Measurements from ENCODE around the gene C11orf54.
A peak's percentile ranks its signal among the peaks of the same experiment; 100 is the strongest.
"Not testable (repeated sequence)": the region's sequence is repeated elsewhere in the genome, so short reads cannot be mapped to it uniquely, and the experiment has no call there.

C11orf54 gene

DNA sequence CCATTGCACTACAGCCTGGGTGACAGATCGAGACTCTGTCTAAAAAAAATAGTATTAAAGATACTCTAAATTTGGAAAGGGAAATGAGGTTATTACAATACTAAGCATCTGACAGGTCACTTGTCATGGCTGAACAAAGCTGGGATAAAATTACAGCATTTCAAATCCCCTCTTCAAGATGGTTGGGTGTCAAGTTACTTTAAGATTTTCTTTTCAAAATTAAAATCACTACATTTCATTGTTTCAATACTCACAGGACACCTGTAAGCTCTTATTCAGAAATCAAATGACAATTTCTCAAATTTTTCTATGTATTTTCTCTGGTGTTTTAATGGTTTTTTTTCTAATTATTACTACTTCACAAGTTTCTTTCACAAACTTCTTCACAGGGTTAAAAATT, 5.8 kb upstream of the C11orf54 start:
- DNase-seq: no peak

DNA sequence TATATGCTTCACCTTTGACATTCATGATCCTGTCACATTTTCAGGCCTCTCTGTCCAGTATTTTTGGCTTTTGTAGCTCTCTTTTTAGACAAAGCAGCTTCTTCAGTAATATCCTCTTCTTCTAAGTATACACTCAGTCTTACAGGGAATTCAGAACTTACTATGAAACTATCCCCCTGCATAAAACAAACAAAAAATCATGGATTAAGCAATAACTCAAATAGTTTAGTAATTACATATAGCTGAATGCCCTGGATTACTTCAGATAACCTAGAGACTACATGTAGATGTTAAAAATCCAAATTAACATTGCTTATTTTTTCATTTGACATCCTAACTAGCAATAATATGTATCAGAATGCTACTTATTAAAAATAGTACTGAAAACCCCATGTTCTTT, 5.3 kb upstream of the C11orf54 start:
- DNase-seq: no peak

DNA sequence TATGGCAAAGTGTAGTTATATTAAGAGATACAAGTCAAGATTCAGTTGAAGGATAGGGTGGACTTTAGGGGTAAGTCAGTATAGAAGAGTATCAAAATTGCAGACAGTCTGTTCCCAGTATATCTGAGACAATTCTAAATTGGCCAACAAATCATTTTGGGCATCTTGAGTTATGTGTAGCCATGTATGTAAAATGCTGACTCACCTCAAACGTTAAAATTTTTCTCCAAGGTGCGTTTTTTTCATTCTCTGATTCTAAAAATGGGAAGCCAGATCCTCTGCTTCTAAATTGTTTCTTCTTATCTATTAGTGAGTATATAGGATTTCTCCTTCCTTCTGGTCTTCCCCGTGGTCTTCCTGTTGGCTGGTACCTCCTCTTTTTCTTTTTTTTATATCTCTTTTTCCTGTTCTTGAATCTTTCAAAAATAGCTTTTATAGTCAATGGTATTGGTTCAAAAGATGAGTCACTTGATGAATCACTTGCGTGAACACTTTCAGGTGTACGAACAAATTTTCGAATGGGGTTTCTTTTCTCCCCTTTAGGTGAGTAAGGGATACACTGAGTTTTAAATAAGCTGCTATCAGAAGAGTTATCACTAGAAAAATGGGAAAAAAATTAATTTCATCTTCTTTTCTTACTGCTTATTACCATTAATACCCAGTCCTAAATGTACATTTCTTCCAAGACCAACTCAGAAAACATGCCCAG, 3.4 kb upstream of the C11orf54 start:
- DNase-seq: peak; percentile 30

DNA sequence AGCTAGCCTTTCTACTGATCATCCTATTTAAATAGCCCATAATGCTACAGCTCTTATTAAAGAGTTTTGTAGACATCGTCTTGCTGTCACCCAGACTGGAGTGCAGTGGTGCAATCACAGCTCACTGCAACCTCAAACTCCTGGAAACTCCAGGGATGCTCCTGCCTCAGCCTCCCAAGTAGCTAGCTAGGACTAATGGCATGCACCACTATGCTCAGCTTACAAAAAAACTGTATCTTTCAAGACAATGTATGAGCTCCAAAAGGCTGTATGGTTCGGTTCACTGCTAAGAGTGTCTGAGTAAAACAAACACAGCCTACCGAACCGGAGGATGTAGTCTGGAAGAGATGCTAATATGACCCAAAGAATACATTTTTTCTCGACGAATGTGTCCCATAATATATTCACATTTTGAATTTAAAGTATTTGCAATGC, 2.8 kb upstream of the C11orf54 start:
- DNase-seq: no peak

DNA sequence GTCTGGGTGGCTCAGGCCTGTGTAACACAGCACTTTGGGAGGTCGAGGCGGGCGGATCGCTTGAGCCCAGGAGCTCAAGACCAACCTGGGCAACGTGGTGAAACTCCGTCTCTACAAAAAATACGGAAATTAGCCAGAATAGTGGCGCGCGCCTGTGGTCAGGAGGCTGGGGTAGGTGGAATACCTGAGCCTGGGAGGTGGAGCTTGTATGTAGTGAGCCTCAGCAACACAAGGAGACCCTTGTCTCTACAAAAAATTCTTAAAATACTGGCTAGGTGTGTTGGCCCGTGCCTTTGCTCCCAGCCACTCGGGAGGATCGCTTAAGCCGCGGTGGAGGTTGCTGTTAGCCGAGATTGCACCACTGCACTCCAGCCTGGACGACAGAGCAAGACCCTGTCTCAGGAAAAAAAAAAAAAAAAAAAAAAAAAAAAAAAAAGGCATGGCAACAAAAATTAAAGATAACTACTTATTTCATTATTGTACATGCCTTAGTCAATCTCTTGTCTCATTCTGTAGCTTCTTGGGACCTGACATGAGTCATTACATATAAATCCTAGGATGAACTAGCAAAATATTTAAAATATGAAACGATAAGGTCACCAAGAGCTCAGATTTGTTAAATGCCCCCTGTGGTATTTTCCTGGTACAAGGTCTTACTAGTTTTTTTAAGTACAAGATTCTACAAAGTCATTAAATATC, 1.3 kb upstream of the C11orf54 start:
- DNase-seq: peak; percentile 51

DNA sequence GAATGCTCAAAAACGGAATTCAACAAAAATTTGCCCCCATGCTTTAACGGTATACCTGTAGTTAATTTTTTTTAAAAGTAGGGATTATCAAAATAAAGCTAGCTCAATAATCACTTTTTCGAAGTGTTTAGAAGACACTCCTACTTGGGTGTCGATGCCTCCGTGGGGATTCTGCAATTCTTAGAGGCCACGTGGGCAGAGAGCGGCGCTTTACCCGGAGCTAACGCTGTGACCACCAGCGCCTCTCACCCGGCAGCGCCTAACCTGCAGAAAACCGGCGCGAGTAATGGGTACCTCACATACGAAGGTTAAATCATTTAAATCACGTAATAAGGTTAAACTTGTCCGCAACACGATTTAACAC, 760 bp upstream of the C11orf54 start:
- DNase-seq: peak; percentile 67

DNA sequence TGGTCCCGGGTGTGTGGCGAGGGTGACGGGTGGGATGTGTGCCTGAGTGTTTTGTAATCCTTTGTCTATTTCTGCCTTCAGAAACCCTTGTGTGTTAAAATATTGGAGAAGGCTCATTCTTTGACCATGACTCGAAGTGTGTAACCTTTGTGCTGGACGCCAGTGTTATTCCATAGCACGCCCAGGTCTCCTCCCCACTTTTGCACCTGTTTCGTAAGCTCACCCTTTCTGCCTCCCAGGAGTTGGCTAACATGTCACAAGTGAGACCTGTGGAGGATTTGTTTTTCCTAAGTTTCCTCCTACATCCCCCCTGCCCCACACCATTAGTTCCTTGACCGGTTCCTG, 382 bp downstream of the C11orf54 start:
- DNase-seq: no peak

DNA sequence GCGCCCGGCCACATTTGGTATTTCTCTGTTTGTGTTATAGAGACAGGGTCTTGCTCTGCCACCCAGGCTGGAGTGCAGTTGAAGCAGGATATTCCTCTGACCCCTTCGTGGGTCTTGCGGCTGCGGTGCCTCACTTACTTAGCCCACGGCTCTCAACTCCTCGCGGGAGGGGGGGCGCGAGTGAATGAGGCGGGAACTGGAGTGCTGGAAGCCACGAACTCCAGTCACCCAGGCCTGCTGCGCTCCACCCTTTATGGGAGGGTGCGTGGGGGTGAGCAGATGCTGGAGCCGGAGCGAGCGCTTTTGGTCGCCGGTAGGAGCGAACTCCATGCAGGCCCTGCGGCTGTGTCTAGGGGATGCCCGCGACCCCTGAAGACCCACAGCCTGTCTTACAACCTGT, 1.8 kb downstream of the C11orf54 start:
- no peak for DNase-seq

DNA sequence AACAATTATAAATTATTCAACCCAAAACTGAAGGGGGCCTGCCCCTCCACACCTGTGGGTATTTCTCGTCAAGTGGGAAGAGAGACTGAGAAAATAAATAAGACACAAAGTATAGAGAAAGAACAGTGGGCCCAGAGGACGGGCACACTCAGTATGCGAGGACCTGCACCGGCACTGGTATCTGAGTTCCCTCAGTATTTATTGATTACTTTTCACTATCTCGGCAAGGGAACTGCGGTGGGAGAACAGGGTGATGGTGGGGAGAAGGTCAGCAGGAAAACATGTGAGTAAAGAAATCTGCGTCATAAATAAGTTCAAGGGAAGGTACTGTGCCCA, 3.2 kb downstream of the C11orf54 start:
- DNase-seq: no peak

DNA sequence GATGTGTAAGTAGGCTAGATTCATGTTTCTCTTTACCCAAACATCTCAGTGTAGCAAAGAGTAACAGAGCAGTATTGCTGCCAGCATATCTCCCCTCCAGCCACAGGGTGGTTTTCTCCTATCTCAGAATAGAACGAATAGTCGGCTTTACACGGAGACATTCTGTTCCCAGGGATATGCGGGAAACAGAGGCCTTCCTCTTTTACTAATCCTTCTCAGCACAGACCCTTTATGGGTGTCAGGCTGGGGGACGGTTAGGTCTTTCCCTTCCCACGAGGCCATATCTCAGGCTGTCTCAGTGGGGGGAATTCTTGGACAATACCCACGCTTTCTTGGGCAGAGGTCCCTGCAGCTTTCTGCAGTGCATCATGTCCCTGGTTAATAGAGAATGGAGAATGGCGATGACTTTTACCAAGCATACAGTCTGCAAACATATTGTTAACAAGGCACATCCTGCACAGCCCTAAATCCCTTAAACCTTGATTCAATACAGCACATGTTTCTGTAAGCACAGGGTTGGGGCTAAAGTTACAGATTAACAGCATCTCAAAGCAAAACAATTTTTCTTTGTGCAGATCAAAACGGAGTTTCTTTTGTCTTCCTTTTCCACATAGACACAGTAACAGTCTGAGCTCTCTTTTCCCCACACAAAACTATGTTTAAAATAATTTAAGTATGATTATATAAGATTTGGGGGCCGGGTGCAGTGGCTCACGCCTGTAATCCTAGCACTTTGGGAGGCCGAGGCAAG, 3.7 kb downstream of the C11orf54 start:
- DNase-seq: not testable (repeated sequence)

DNA sequence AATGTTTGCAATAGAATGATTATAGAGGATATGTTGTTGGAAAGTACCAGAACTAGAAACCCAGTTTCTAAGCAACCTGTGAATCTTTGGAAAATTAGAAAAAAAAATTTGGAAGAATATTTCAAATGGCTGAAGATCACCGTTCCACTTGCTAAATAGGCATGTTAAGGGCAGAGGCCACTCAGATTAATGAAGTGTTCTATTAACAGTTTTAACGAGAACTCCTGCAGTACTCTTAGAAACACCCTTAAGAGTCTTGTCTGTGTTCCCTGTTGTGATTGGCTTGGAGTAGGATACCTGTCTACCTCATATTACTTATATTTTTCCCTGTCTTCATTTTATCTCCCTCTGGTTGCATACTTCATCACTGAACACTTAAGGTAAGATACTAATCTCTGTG, 4.6 kb downstream of the C11orf54 start:
- no peak for DNase-seq

DNA sequence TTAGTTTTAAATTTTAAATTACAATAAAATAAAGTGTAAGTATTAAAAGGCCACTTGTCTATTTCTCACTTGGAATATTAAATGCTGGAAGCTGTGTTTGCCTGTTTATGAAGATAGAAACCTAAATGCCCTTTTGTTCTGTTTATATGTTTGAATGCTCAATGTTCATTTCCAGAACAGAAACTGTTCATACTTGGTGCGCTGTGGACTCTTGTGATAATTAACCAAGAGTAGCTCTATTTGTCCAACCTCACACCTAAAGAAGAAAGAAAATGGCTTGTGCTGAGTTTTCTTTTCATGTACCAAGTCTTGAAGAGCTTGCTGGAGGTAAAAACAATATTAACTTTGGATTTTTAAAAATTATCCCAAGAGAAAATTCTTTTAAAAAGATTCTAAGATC, 5.7 kb downstream of the C11orf54 start:
- no peak for DNase-seq

DNA sequence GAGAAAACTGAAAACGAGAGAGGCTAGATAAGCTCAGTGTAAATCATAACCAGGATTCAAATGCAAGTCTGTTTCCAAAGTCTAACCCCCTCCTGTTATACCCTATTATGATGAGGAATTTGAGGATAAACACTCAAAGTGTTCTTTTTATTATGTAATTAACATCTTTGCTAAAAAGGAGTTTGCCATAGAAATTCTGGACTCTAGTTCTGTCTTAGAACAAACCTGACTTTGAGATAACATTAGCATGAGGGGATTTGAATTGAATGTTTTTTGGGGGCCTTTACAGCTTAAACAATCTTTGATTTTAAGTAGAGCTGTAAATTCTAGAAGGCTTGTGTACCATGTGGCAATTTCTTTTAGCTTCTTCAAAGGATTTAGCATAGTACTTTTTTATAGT, 9.5 kb downstream of the C11orf54 start:
- no peak for DNase-seq

DNA sequence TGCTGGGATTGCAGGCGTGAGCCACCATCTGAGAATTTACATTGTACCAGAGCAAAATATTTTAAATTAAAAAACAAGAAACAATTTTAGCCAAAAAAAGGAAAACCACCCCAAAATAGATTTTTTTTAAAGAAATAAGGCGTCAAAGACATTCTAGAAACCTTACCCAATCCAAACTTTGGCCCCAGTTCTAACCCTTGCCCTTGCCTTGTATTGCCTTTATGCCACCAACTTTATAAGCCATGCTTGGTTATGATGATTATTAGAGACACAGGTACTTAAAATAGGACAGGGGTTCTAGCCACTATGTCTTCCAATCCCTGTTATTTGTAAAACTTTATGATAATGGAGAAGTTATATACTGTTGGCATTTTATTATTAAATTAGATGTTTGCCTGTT, 11.8 kb downstream of the C11orf54 start:
- DNase-seq: no peak

DNA sequence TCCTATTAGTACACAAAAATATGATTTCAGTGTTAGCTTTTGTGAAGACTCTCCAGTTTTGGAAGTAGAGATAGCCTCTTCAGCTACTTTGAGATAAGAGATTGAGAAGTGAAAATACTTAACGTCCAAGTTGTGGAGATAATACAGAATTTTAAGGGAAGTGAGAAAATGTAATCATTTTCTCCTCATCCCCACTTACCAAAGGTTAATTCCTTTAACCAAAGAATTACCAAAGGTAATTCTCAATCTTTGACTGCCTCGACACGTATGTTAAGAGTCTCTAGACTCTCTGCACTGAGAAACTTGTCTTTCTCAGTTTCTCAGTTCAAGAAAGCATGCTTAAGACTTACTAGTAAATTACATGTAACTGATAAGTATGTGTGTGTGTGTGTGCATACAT, 15.3 kb downstream of the C11orf54 start:
- no peak for DNase-seq

DNA sequence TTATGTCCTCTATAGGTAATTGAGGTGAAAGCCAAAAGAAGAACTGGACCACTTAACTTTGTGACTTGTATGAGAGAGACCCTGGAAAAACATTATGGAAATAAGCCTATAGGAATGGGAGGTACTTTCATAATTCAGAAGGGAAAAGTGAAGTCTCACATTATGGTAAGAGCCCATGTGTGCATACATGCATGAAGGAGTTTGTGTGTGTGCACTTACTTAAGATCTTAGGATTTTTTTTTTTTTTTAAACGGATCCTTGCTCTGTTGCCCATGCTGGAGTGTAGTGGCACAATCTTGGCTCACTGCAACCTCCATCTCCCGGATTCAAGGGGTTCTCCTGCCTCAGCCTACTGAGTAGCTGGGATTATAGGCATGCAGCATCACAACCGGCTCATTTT, 15.8 kb downstream of the C11orf54 start:
- DNase-seq: no peak

DNA sequence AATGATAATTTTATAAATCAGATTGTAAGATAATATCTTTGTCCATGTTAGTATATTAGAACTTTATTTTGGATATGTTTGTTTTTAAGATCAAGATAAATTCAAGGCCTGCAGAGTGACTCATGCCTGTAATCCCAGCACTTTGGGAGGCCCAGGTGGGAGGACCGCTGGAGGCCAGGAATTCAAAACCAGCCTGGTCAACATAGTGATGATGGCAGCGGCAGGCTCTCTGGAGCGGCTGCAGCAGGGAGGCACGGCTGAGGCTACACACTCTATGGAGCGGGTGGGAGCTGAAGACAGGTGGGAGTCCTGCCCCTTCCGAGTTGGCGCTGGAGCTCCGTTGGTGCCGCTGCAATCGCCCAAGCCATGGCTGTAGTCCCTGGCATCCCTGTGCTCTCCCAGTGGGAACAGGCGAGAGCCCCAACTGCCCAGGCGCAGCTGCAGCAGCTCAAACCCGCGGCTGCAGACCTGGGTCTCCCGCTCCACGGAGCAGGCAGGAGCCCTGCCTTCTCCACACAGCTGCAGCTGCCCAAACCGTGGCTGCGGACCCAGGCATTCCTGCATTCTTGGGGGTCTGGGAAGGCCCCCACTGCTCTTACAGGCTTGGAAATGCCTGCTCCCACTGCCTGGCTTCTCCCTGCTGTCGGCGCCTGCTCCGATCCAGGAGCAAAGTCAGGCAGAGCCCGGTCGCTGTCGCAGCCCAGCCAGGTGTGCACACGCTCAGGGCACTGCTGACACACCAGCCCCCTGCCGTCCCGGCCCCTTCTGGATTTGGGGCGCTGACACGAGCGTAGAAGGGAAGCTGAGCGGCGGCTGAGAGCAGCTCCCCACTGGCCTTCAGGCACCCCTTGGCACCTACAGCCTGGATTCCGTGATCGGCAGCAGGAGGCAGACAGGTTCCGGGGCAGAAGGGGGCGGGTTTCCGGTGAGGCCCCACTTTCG, 16.7 kb downstream of the C11orf54 start:
- DNase-seq: no peak

DNA sequence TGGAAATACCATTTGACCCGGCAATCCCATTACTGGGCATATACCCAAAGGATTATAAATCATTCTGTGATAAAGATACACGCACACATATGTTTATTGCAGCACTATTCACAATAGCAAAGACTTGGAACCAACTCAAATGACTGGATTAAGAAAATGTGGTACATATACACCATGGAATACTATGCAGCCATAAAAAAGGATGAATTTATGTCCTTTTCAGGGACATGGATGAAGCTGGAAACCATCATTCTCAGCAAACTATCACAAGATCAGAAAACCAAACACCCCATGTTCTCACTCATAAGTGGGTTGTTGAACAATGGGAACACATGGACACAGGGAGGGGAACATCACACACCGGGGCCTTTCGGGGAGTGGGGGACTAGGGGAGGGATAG, 17.7 kb downstream of the C11orf54 start:
- not testable (repeated sequence) for DNase-seq

DNA sequence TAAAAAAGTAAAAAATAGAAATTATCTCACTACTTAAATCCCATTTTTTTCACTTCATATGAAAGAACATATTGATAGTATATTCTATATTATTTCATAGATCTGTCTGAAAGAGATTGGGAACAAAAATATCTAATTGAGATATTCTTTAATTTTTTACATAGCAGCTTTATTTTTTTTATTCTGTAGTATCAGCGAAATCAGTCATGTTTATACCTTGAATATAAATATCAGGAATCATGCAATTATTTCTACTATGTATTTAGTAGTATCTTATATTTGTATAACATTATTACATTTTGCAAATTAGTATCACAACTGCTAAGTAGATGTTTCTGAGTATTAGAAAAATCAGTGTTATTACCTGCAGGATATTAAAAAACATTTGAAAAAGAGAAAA, 20.4 kb downstream of the C11orf54 start:
- no peak for DNase-seq

DNA sequence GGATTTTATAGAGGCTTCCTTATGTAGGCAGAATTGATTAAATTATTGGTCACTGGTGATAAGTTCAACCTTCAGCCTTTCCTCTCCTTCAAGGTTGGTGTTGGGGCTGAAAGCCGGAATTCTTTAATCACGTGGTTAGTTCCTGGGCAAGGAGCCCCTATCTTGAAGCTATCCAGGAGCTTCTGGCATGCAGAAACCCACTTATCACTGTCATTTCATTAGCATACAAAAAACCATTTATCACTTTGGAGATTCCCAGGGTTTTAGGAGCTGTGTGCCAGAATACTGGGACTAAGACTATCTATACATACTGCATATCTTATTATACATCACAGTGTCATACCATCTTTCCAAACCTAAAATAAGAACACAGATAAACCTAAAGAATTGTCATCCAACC, 24.1 kb downstream of the C11orf54 start:
- no peak for DNase-seq

DNA sequence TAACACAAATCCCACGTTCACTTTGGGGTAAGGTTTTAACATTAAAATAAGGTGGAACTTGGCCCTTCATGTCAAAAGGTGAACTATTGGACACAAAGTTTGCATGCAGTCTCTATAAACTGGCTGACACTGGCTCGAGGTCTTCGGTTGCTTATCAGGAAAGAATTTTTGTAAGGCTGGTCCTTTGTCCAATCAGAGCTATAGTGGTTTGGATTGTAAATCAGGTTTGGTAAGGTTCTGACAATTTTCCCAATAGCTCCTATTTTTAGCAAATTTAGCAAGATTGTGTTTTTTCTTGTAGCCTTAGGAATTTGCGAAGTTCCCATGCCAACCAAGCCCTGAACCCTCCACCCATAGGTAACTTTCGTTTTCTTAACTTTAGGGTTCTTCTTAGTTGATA, 25.0 kb downstream of the C11orf54 start:
- no peak for DNase-seq

DNA sequence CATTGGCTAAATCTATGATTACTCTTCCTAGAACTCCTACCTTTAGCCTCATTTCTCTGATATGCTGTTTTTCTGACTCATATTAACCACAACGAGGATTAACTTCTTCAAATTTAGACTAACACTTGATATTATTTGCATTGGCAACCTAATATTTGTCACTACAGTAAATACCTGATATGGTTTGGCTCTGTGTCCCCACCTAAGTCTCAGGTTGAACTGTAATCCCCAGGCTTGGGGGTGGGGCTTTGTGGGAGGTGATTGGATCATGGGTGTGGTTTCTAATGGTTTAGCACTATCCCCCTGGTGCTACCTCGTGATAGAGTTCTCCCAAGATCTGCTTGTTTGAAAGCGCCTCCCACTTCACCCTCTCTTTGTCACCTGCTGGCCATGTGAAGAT, 25.5 kb downstream of the C11orf54 start:
- no peak for DNase-seq

DNA sequence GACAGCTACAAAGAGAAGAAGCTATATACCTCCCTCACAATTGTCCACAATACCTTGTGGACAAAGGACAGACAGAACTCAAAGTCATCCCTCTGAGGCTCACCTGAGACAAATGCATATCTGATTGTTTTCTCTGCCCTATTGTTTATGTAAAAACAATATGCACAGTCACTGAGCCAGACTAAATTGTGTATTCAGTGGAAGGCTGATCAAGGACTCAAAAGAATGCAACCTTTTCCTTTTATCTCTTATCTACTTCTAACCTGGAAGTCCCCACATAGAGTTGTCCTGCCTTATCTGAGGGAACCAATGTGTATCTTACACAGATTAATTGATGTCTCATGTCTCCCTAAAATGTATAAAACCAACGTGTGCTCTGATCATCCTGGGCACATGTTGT, 28.7 kb downstream of the C11orf54 start:
- DNase-seq: no peak

Measured in CD4-positive, alpha-beta T cell treated with Interleukin-21 for 1 hour (primary cell).